Transverse colon (tissue), 4 donors: ENCODE results near the gene CFAP46.

Experiments used
- EP300 ChIP-seq: sonication (generic); formaldehyde crosslinking; IDR thresholded peaks from one replicate; pipeline ENCODE4 v1.6.1; 2017; ENCODE audit warnings: antibody characterized with exemption, low read depth
- POLR2A ChIP-seq: fragments of 450-650 bp; IDR thresholded peaks from one replicate; pipeline ENCODE4 v1.6.1; 2016; ENCODE audit warnings: antibody characterized with exemption, mild to moderate bottlenecking, moderate library complexity
- POLR2AphosphoS5 ChIP-seq, 3 donors: sonication (generic); formaldehyde crosslinking; IDR thresholded peaks; one replicate each; pipeline ENCODE4 v1.6.1; 2016; ENCODE audit warnings: antibody characterized with exemption in 3 of 3
- TF ChIP-seq, protein P1 (sequence below), 5 experiments: fragments of 200-600 bp in 3 of 5; fragments of 450-650 bp in 2 of 5; sonication (generic) in 3 of 5; IDR thresholded peaks; 1 replicate in 2 of 5; 2 replicates in 3 of 5; pipeline ENCODE4 v1.5.1; 2016 to 2017; ENCODE audit warnings: antibody characterized with exemption in 5 of 5, inconsistent platforms in 3 of 5, mild to moderate bottlenecking in 2 of 5, moderate library complexity in 1 of 5

GRCh38 chr10:132951926-132952325, 9.6 kb upstream of the CFAP46 start:
- TF ChIP-seq EP300 (no peak), POLR2A (no peak), POLR2AphosphoS5 (IDR thresholded peaks at IDR 0.05) (no peak)
- TF ChIP-seq, protein P1, sequence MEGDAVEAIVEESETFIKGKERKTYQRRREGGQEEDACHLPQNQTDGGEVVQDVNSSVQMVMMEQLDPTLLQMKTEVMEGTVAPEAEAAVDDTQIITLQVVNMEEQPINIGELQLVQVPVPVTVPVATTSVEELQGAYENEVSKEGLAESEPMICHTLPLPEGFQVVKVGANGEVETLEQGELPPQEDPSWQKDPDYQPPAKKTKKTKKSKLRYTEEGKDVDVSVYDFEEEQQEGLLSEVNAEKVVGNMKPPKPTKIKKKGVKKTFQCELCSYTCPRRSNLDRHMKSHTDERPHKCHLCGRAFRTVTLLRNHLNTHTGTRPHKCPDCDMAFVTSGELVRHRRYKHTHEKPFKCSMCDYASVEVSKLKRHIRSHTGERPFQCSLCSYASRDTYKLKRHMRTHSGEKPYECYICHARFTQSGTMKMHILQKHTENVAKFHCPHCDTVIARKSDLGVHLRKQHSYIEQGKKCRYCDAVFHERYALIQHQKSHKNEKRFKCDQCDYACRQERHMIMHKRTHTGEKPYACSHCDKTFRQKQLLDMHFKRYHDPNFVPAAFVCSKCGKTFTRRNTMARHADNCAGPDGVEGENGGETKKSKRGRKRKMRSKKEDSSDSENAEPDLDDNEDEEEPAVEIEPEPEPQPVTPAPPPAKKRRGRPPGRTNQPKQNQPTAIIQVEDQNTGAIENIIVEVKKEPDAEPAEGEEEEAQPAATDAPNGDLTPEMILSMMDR (IDR thresholded peaks at IDR 0.05), result no peak
